GM10248 (cell line): Measurements from ENCODE around the gene NUDCD3.

ENCODE experiments used
- CTCF ChIA-PET: fragments of 300-600 bp; sonication (Branson Sonifier 250); formaldehyde crosslinking; extraction: SDS; loops from one replicate; lab custom pipeline; 2021; ENCODE audit warnings: antibody characterized with exemption; lab: Yijun Ruan, JAX
- POLR2A ChIA-PET: fragments of 350-650 bp; sonication (Branson Sonifier 250); formaldehyde crosslinking; extraction: SDS; loops from one replicate; lab custom pipeline; 2020; ENCODE audit warnings: antibody characterized with exemption; lab: Yijun Ruan, JAX
- DNase-seq: peaks from one replicate; pipeline ENCODE4 v3.0.0; 2012; ENCODE audit errors: extremely low spot score
- CTCF ChIP-seq: IDR thresholded peaks from 2 replicates; pipeline ENCODE4 v1.5.1; 2012; ENCODE audit warnings: mild to moderate bottlenecking, low read depth; ENCODE audit errors: extremely low read depth, missing control alignments, control extremely low read depth

The NUDCD3 gene

GRCh38 chr7:44396931-44397545 lies 93.4 kb downstream of the NUDCD3 start:
- ChIA-PET POLR2A (no interaction called here), CTCF (interaction anchor here (1.1 kb wide), 1 partner anchor 8 kb away, joined by 3 read pairs; no protein-coding TSS in a partner anchor)
- no peak for DNase-seq
- no peak for TF ChIP-seq CTCF

- POLR2A ChIA-PET = no interaction called here
- CTCF ChIA-PET = interaction anchor here (1.1 kb wide), 1 partner anchor 9 kb away, joined by 3 read pairs; no protein-coding TSS in a partner anchor
- DNase-seq = no peak
- no peak for TF ChIP-seq CTCF
Measured at GRCh38 chr7:44396496-44396895, 94.0 kb downstream of the NUDCD3 start.

- CTCF ChIA-PET = no interaction called here
- DNase-seq = no peak
- no peak for TF ChIP-seq CTCF
- POLR2A ChIA-PET = no interaction called here
Measured at GRCh38 chr7:44395067-44395466, 95.4 kb downstream of the NUDCD3 start.

- CTCF ChIA-PET = interaction anchor here (1.0 kb wide), 1 partner anchor 11 kb away, joined by 3 read pairs; no protein-coding TSS in a partner anchor
- no peak for DNase-seq
- POLR2A ChIA-PET = no interaction called here
- TF ChIP-seq CTCF = no peak
Measured at GRCh38 chr7:44394636-44395035, 95.8 kb downstream of the NUDCD3 start.

GRCh38 chr7:44394112-44394447 lies 96.4 kb downstream of the NUDCD3 start:
- no peak for TF ChIP-seq CTCF
- ChIA-PET CTCF (interaction anchor here (1.0 kb wide), 1 partner anchor 11 kb away, joined by 3 read pairs; no protein-coding TSS in a partner anchor), POLR2A (no interaction called here)
- no peak for DNase-seq

- no peak for TF ChIP-seq CTCF
- no peak for DNase-seq
- ChIA-PET POLR2A (no interaction called here), CTCF (interaction anchor here (1.0 kb wide), 1 partner anchor 12 kb away, joined by 3 read pairs; no protein-coding TSS in a partner anchor)
Measured at GRCh38 chr7:44393238-44394111, 97.0 kb downstream of the NUDCD3 start.
